Measurements from ENCODE around the gene MACF1.

The MACF1 gene

DNA sequence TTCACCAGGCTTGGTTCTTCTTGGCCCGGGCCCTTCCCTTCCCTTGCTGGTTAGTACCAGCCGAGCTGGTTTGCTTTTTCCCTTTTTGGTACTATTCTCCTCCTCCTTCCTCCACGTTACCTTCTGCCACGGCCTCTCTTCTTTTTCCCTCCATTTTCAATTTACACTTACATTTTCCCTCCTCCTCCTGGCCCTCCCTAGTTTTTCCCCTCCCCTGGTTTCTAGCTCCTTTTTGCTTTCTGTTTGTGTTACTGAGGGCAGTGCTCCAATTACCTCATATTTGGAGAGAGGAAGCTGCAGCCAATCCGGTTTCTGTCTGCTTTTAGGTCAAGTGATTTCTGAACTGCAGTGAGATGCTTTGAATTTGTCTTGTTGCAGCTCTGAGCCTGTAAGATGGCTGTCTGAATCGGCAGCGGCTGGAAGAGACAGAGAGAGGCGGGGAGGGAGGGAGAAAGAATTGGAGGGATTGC lies 63.7 kb downstream of the MACF1 start:
- DNase-seq: no peak

GRCh38 chr1:39268906-39269305 lies 64.4 kb downstream of the MACF1 start:
- no peak for DNase-seq

DNA sequence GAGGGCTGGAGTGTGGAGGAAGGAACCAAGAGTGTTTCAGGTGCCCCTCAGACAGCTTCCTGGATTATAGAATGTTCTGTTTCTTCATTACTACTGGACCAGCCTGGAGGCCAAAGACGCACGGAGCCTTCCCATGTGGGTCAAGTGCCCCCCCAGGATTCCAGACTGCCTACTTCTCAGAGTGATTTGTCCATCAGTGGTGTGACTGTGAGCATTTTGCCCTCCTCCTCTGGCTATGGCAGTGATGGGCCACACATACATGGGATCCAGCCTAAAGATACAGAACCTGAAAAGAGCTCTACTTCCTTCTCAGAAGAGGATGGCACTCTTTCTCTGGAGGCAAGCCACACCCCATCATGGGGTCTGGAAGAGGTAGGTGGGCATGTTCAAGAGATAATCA lies 64.9 kb downstream of the MACF1 start:
- no peak for DNase-seq

DNA sequence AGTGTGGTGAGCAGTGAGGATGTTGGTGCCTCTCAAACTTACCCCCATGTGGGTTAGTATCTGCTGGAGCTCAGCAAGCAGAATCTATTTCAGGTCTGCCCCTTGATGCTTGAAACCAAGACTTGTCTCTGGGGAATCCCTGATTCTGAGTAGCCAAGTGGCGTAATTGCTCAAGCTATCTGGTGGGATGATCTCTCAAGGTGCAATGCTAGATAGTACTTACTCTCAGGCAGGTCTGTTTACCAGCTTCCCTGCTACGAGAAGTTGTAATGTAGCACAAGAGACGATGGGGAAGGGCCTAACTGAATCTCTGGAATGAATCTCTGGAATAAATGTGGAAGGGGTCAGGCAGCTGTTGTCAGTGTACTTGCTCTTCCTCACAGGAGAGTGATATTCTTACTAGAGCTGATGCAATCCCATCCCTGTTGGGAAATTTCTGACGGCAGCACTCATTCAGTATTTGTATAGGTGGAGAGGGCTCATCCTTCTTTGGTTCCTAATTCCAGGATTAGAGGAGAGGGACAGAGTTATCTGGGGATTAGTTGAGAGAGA lies 65.4 kb downstream of the MACF1 start:
- DNase-seq: no peak

- no peak for DNase-seq
Measured at GRCh38 chr1:39270368-39270767, 65.9 kb downstream of the MACF1 start.

DNA sequence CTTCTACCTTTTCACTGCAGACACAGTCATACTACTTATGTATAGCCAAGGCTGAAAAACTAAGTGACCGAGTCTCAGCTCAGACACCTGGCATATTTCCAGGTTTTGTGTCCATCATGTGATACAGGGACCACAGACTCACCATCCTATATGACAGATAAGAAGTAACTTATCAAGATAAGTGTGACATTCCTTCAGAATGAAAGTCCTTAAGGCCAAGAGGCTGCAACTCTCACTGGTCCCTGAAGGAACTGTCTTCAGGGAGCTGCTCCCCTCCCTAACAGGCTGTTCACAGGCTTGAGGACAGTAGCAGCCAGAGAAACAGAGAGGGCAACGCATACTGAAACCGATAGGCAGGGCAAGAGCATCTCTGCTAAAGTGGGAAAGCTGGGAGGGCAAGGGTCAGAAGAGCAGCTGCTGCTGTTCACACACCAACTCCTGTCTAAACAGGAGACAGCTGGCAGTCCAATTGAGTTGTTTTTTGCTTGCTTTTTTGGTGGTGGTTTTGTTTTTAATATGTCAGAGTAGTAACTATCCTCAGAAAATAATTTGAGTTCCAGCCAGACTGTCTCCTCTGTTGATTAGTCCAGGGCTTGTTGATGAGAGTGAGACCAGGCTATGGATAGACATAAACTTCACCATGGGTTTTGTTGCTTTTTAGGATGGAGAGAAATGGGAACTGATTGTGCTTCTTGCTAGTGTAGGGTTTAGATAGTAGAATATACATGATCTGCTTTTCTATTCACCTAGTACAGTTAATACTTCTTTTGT lies 67.7 kb downstream of the MACF1 start:
- no peak for DNase-seq

DNA sequence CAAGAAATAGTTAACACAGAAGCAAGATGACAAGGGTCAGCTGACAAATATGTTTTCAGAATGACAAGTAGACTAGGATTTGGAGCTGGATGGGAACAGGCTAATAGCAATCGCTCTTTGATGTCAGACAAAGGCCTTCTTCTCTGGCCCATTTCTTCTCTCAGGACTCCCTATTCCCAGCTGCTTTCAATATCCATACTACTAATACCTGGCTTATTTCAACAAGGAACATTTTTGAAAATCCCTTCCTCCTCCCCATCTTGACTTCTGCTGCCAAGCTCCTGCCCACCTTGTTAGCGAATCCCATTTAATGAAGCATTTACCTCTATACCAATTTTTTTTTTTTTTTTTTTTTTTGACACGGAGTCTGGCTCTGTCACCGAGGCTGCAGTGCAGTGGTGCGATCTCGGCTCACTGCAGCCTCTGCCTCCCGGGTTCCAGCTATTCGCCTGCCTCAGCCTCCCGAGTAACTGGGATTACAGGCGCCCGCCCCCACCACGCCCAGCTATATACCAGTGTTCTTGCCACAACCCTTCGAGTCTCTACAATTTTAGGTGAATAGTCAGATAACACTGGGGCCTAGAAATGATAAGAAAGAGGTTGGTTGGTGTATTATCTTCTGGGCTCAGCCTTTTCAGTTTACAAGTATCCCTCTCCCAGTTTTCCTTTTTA lies 68.4 kb downstream of the MACF1 start:
- DNase-seq: no peak

DNA sequence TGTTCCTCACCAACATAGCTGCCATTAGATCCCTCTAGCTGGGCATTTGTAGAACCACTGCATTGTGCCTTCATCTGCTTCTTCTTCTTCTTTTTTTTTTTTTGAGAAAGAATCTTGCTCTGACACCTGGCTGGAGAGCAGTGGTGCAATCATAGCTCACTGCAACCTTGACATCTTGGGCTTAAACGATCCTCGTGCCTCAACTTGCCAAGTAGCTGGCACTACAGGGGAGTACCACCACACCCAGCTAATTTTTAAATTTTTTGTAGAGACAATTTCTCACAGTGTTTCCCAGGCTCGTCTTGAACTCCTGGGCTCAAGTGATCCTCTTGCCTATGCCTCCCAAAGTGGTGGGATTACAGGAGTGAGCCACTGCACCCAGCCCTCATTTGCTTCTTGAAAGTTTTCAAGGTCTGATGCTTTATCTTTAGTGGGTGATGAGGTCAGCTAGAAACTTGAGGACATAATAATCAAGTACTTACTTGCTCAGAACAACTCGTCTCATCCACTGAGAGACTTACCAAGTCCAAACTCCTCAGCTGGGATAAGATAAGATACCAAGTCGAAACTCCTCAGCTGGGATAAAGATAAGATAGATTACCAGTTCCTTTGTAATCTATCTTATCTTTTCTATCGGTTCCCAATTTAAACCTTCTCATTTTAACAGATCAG lies 71.5 kb downstream of the MACF1 start:
- DNase-seq: no peak

DNA sequence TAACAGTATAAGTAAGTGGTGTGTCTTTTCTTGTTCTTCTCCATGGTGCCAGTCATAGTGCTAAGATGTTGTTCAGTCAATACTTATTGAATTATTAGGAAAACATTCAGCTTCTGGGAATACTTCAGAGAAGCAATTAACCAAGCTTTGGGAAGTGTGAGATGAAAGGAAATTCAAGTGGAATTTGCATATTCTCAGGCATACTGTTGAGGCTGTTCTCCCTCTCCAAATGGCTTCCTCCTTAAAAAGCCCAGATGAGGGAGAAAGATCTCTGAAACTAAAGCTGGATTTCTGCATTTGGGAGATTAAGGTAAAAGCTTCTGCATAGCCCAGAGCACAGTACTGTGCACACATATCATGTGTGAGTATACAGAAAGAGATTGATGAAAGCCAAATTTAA lies 73.4 kb downstream of the MACF1 start:
- no peak for DNase-seq

GRCh38 chr1:39282537-39283216 lies 78.2 kb downstream of the MACF1 start:
- DNase-seq: no peak

GRCh38 chr1:39283858-39284257 lies 79.4 kb downstream of the MACF1 start:
- no peak for DNase-seq

- DNase-seq: no peak
Measured at GRCh38 chr1:39287541-39287940, 83.0 kb downstream of the MACF1 start.

DNA sequence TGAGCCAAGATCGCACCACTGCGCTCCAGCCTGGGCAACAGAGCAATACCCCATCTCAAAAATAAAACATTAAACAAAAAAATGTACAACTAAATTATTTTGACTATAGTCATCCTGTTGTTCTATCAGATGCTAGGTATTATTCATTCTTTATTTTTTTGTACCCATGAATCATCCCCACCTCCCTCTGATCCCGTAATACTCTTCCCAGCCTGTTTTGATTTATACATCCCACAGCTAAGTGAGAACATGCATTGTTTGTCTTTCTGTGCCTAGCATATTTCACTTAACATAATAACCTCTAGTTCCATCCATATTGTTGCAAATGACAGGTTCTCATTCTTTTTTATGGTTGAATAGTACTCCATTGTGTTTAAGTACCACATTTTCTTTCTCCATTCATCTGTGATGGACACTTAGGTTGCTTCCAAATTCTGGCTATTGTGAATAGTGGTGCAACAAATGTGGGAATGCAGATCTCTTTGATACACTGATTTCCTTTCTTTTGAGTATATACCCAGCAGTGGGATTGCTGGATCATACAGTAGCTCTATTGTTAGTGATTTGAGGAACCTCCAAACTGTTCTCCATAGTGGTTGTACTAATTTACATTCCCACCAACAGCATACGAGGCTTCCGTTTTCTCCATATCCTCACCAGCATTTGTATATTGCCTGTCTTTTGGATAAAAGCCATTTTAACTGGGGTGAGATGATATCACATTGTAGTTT lies 84.4 kb downstream of the MACF1 start:
- DNase-seq: no peak

DNA sequence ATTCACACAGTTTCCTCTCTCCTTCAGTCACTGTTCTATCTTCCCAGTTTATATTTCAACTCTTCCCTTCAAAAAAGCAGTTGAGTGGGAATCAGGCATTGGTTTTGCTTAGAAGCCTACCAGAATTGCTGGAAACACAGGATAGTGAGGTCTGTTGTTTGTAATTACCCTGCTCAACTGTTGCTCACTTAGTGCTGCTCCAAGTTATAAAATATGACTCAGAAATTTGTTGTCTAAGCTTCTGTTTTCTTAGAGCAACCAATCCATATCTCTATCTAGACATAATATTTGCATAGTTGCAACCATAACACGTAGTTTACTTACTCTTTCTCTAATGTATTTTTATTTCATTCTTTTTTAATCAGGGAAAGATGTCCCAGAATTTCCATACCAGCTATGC lies 87.9 kb downstream of the MACF1 start:
- no peak for DNase-seq

DNA sequence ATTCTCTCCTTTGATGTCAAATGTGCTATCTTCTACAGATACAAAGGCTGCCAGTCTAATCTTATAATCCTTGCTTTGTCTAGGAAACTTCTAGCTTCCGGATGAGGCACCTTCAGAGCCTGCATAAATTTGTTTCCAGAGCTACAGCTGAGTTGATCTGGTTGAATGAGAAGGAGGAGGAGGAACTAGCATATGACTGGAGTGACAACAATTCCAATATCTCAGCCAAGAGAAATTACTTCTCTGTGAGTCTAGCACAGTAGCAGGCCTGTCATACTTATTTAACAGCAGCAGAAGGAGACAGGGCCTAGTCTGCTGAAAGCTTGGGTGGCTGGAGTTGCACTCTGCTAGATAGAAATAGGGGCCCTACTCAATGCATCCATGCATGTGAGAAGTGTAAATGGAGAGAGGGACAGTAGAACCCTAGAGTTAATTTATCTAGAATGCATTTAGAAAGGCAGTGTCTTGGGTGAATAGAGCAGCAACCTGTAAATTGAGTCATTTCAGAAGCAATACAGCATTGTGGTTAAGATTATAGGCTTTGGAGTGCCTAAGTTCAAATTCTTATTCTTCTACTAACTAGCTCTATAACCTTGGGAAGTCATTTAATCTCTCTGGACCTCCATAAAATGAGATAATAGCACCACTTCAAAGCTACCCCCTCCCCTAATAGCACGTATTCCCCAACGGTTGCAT lies 89.0 kb downstream of the MACF1 start:
- DNase-seq: no peak

DNA sequence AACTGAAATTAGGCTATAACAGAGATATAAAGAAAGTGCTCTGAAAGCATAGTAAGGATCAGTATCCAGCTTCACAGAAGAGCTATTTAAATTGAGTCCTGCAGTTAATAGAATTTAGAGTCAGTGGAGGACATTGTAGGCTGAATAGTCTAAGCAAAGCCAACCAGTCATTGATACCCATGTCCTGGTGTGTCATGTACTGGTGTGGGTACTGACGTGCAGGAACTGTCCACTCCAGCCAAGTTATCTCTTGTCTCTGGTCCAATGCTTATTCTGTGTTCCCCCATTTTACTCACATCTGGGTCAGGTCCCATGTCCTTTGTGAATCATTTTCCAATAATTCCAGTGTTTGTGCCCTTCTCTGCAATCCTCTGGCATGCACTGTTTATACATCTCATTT lies 90.0 kb downstream of the MACF1 start:
- no peak for DNase-seq

DNA sequence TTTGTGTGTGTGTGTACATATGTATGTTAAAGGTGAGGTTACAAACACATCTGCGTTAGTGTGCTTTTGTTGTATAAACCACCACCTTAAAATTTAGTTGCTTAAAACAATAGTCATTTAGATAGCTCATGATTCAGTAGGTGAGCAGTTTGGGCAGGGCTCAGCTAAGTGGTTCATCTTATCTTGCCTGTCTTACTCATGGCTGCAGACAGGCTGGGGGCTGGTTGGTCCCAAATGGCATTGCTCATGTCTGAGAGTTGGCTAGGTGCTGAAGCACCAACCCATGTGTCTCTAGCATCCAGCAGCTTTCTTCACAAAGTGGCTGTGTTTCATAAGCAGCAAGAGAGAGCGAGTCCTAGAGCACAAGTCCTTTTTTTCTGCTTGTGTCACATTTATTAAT lies 91.4 kb downstream of the MACF1 start:
- DNase-seq: no peak

DNA sequence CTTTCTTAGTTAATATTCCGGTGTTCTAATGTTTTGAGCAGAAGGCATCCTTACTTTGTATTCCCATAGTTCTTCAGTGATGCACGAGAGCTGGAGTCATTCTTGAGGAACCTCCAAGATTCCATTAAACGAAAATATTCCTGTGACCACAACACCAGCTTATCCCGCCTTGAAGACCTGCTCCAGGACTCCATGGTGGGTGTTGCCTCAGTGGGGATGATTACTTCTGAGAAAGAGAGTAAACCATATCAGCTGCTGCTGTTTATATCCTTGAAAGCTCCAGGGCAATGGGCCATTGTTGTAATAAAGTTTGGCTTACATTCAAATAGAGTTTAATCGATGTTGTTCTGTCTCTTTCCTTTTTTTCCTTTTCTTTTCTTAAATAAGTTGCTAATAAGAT lies 93.1 kb downstream of the MACF1 start:
- DNase-seq: no peak

GRCh38 chr1:39301606-39302005 lies 97.1 kb downstream of the MACF1 start:
- no peak for DNase-seq

DNA sequence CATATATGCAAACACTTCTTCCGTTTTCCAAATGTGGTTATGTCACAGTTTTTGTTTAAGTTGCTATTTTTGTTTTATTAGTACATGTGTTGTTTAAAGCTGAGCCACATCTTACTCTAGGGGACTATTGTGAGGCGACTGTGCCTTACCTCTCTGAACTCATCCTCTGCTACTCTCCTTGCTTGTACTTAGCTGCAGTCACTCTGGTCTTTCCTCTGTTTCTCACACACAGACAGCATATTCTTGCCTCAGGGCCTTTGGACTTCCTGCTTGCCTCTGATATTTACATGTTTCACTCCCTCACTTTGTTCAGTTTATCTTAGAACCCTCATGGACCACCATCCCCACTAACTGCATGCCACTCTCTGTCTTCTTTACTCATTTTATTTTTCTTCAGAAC lies 101.1 kb downstream of the MACF1 start:
- no peak for DNase-seq

DNA sequence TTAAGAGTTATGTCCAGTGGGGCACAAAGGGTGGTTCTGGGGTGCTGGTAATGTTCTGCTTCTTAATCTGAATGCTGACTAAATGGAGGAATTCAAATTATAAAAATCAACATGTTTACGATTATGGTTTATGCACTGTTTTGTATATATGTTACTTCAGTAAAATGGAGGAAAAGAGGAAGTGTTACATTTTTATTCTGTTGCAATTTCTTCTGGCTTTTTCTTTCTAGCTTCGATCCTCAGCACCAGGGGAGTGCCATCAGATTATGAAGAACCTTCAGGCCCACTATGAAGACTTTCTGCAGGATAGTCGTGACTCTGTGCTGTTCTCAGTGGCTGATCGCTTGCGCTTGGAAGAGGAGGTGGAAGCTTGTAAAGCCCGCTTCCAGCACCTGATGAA lies 105.5 kb downstream of the MACF1 start:
- no peak for DNase-seq

- no peak for DNase-seq
Measured at GRCh38 chr1:39310691-39311090, 106.2 kb downstream of the MACF1 start.
